T47D (cell line): ENCODE data around the gene HAO2.

Experiments
- DNase-seq, 2 experiments: peaks; one replicate each; pipeline versions ENCODE4 v3.0.0 to v3.0.0-alpha.2; 2011 to 2012; ENCODE audit warnings: low read depth in 1 of 2, low spot score in 1 of 2
- JUND ChIP-seq: IDR thresholded peaks from 2 replicates; pipeline ENCODE4 v1.6.1; 2012; ENCODE audit warnings: low read depth
- in situ Hi-C: cut with HindIII; loops from 2 replicates; pipeline ENCODE4 v1.10.0; 2016; ENCODE audit warnings: low sequenced_read_pairs, low pct_unique_long_range_greater_than_20kb

The HAO2 gene

DNA sequence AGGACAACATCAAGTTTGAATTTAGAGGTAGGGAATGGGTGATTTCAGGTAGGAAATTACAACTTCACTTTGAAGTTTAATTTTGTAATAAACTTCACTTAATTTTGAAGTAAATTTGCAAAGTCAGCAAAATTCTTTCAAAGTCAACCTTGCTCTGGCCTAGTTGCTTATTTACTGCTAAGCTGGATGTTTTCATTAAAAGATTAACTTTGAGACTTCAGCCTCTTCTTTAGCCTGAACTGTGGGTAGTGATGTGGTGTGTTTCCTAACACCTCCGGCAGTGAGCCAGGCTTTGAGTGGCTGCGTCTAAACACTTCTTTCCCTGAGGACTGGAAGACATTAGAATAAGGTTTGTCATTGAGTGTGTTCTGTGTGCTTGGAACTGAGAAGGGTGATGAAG lies at the start of gene HAO2:
Gene HAO2 (plus strand): TSS at position 232 of the 400 bp plus-strand sequence. CDS start 12,301 bp downstream, outside the sequence.
- in situ Hi-C loops, result no loop called here
- no peak for TF ChIP-seq JUND
- DNase-seq, result no peak

DNA sequence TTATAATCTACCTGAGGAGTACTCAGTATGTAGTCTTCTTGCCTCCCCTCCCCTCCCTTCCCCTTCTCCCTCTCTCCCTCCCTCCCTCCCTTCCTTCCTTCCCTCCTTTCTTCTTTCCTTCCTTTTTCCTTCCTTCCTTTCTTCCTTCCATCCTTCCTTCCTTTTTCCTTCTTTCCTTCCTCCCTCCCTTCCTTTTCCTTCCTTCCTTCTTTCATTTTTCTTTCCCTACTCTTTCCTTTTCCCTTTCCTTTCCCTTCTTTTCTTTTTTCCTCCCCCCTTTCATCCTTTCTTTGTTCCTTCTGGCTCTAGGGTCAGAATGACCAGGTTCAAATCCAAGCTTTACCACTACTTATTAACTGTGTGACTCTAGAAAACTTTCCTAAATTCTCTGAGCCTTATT lies 48.5 kb upstream of the HAO2 start:
- DNase-seq, result no peak
- in situ Hi-C loops, result no loop called here
- TF ChIP-seq JUND, result no peak

DNA sequence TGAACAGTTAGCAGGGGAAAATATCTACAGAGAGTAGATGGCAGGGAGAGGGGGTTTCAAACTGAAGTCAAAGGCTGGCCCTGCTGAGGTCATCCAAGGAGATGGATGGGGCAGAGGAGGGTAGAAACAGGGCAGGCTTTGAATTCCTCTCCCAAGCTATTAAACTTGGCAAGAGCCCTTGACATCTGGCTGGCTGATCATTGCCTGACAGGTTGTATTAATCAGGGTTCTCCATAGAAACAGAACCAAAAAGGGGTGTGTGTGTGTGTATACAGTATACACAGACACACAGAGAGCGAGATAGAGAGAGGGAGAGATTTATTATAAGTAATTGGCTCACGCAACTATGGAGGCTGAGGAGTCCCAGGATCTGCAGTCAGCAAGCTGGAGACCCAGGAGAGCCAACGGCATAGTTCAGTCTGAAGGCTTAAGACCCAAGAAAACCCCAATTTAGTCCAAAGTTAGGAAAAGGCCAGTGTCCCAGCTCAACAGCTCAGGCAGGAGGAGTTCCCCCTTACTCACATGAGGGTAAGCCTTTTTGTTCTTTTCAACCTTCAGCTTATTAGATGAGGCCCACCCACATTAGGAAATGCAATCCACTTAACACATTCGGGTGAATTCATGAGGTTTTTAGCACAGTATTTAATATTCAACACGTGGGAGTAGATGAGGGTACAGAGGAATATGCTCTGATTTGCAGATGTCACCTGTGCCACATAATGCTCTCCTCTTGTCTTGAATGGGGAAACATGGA lies 46.7 kb upstream of the HAO2 start:
- TF ChIP-seq JUND, result no peak
- no peak for DNase-seq
- in situ Hi-C loops, result no loop called here

DNA sequence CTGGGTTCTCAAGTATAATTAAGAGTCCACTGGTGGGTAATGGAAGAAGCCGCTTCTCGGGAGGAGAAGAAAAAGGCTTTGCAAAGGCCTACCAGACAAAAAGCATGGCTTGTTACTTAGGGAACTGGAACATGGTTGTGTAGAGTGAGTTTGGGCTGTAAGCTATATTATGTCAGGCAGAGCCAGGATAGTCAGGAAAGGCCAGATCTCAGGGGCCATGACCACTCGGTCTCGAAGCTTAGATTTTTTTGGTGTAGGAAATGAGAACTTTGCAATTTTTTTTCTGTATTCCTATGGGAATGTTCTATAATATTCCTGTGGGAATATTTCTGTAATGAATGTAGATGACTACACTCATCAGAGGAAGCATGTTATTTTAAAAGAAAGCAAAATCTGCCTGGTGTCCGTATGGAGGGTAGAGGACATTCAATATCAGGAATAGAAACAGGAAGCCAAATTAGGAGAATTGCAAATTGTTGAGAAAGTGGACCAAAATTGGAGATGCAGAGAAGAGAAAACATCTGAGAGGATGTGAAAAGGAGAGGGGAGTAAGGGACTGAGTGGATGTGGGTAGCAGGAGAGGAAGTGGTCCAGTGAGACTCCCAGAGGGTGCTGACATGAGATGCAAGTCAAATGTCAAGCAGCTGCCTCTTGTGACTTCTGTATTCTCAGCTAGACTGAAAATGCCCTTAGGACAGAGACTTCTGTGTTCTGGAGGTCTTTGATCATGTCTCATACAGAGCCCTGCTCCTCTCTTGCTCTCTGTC lies 45.2 kb upstream of the HAO2 start:
- in situ Hi-C loops, result no loop called here
- DNase-seq, result no peak
- no peak for TF ChIP-seq JUND

GRCh38 chr1:119324198-119324597 lies 44.4 kb upstream of the HAO2 start:
- in situ Hi-C loops, result no loop called here
- DNase-seq, result no peak
- no peak for TF ChIP-seq JUND

GRCh38 chr1:119326251-119326650 lies 42.3 kb upstream of the HAO2 start:
- no peak for DNase-seq
- in situ Hi-C loops, result no loop called here
- no peak for TF ChIP-seq JUND

DNA sequence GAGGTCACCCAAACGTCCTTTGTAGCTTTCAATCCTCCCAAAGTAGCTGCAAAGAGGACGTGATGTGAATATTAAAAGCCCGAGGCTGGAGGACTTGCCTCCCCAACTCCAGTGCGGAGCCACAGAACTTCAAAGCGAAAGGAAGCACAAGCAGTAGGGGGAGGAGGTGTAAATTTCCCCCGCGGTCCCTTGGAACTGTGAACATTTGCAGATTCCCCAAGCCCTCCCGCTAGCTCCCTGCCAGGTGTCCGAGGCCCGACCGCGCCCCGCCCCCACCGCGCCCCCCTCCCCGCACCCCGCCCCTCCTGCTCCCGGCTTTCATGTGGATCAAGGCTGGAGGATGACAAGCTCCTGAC lies 41.5 kb upstream of the HAO2 start:
- DNase-seq, result no peak
- TF ChIP-seq JUND, result no peak
- in situ Hi-C loops, result no loop called here

DNA sequence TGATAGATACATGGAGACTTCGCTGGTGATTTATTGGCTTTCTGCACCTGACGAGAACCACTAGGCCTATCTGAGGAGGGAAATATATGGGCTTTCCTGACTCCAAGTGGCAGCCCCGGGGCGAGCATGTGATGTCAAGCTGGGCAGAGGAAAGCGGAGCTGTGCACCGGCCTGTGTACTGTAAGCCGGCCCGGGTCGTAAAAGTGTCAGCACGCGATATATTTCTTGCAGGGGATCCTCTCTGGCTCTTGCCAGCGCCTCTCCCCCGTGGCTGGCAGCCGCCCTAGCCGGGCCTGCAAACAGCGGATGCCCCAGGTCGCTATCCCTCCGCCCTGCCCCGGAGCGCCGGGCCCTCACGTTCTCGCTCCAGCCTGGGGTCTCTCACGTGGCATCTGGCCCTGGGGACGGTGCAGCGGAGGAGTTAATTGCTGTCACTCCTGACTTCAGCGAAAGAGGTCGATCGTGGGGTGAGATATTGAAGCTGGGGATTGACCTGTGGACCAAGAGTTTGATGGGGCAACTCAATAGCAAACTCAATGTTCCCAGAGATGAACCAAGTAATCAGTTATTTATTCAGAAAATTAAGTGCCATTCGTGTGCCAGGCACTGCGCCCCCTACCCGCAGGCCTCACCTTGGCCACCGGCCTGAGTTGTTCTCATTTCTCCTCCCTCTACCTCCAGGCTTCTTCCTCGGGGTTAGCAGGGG lies 41.0 kb upstream of the HAO2 start:
- in situ Hi-C loops, result no loop called here
- no peak for TF ChIP-seq JUND
- no peak for DNase-seq

GRCh38 chr1:119329541-119330461 lies 38.8 kb upstream of the HAO2 start:
- peak in 1 of 2 experiments; percentile 2 for DNase-seq
- in situ Hi-C loops, result no loop called here
- no peak for TF ChIP-seq JUND

DNA sequence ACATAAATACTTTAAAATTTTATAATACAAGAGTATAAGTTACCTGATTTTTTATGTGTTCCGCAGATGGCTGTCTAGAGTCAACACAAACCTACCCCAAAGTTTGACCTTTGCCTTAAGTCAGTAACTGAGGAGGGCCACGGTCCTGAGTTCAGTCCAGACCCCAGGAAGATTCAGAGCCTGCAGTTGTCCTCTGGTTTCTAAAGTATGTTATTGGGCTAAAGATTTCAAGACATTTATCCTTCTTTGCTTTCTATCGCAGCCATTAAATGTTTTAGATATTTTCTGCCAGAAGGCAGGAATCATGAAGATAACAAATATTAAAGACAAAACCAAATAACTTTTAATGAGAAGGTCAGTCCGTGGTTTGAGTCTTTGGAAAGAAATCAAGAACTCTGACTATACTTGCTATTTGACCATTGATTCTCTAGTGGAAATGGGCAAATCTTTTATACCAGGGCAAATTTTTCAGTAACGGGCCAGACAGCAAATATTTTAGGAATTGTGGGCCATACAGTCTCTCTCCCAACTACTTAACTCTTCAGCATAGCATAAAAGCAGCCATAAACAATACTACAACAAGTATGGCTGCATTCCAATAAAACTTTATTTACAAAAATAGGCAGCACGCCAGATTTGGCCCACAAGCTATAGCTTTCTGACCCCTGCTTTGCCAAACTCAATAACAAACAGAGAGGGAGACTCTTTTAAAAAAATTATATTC lies 38.0 kb upstream of the HAO2 start:
- in situ Hi-C loops, result no loop called here
- no peak for TF ChIP-seq JUND
- no peak for DNase-seq

DNA sequence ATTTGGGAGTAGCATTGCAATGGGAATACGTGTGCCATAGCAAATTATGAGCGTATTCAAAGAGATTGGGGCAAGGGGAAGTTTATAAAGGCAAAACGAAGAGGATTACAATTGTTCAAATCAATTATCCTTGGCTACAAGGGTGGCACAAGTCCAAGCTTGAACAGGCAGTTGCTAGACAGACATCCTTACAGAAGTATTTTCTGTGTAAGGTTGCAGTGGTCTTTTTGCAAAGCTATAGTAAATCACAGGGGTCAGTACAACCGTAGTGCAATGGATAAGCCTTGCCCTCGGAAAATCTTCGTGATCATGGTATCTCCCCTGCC lies 37.4 kb upstream of the HAO2 start:
- TF ChIP-seq JUND, result no peak
- DNase-seq, result no peak
- in situ Hi-C loops, result no loop called here

- no peak for TF ChIP-seq JUND
- in situ Hi-C loops, result no loop called here
- no peak for DNase-seq
Observed at GRCh38 chr1:119331915-119332314, 36.7 kb upstream of the HAO2 start.
